NCI-H82 treated with DMSO at 0.1 percent for 48 hours (cell line): Measurements from ENCODE around the gene LBP.
"Not testable (repeated sequence)": the region's sequence is repeated elsewhere in the genome, so short reads cannot be mapped to it uniquely, and the experiment has no call there.

Source experiments
- DNase-seq: peaks from one replicate; lab custom pipeline; 2025; ENCODE audit not compliant: unreplicated experiment; lab: John Stamatoyannopoulos, UW

Gene LBP

GRCh38 chr20:38393259-38393658 lies 47.0 kb downstream of the LBP start:
- DNase-seq = no peak

GRCh38 chr20:38395165-38395564 lies 48.9 kb downstream of the LBP start:
- no peak for DNase-seq

GRCh38 chr20:38395751-38396395 lies 49.6 kb downstream of the LBP start:
- peak; percentile 80 for DNase-seq

GRCh38 chr20:38402089-38402488 lies 55.8 kb downstream of the LBP start:
- DNase-seq = no peak

GRCh38 chr20:38402816-38403215 lies 56.5 kb downstream of the LBP start:
- DNase-seq = no peak

GRCh38 chr20:38404016-38404415 lies 57.7 kb downstream of the LBP start:
- DNase-seq = no peak

- no peak for DNase-seq
These were observed 58.9 kb downstream of the LBP start for GRCh38 chr20:38405132-38405531.

GRCh38 chr20:38406476-38406875 lies 60.2 kb downstream of the LBP start:
- DNase-seq = no peak

- no peak for DNase-seq
These were observed 61.0 kb downstream of the LBP start for GRCh38 chr20:38407321-38407720.

GRCh38 chr20:38407822-38408221 lies 61.5 kb downstream of the LBP start:
- not testable (repeated sequence) for DNase-seq

GRCh38 chr20:38412877-38413577 lies 66.7 kb downstream of the LBP start:
- no peak for DNase-seq

GRCh38 chr20:38414769-38415450 lies 68.6 kb downstream of the LBP start:
- DNase-seq = no peak

- no peak for DNase-seq
These were observed 72.4 kb downstream of the LBP start for GRCh38 chr20:38418509-38419204.

GRCh38 chr20:38420388-38421085 lies 74.3 kb downstream of the LBP start:
- no peak for DNase-seq

GRCh38 chr20:38421915-38422314 lies 75.6 kb downstream of the LBP start:
- DNase-seq = no peak

- no peak for DNase-seq
These were observed 77.3 kb downstream of the LBP start for GRCh38 chr20:38423541-38423940.

- no peak for DNase-seq
These were observed 78.1 kb downstream of the LBP start for GRCh38 chr20:38424401-38424800.

GRCh38 chr20:38426006-38426897 lies 80.0 kb downstream of the LBP start:
- DNase-seq = no peak
